OCI-LY7 (cell line): Measurements from ENCODE around the gene DLX1. TPM values are rescaled to one million over a fixed set of nuclear protein-coding genes. Genes with fewer than 3 reads are reported as not detected.

Source experiments
- BruUV-seq: library from RNA; stranded (reverse); fragments of 400-500 nt; replicated peaks from 2 replicates; lab custom pipeline; 2021; lab: Mats Ljungman, UMichigan
- CTCF ChIA-PET: fragments of 300-600 bp; sonication (Branson Sonifier 250); formaldehyde crosslinking; loops from one replicate; lab custom pipeline; 2022; ENCODE audit warnings: antibody characterized with exemption; ENCODE audit not compliant: unreplicated experiment; lab: Charles Lee
- POLR2A ChIA-PET: fragments of 300-600 bp; sonication (Branson Sonifier 250); formaldehyde crosslinking; loops from one replicate; lab custom pipeline; 2022; ENCODE audit warnings: antibody characterized with exemption; lab: Charles Lee
- DNase-seq: peaks from one replicate; pipeline ENCODE4 v3.0.0-alpha.2; 2015; ENCODE audit warnings: low spot score
- H2AFZ ChIP-seq: fragments of 200-600 bp; sonication (generic), shearing (Covaris generic); 2 replicates; pipeline ENCODE4 v1.6.1; 2014; ENCODE audit warnings: mild to moderate bottlenecking, antibody characterized with exemption, low read length, moderate library complexity
- H3K27ac ChIP-seq: fragments of 200-600 bp; sonication (generic); 2 replicates; pipeline ENCODE4 v1.5.1; 2014; ENCODE audit warnings: mixed run types, low read depth, mild to moderate bottlenecking, moderate library complexity, low read length, inconsistent platforms; ENCODE audit not compliant: poor library complexity, severe bottlenecking
- H3K36me3 ChIP-seq: fragments of 200-600 bp; sonication (generic); 2 replicates; pipeline ENCODE4 v1.6.1; 2014; ENCODE audit warnings: mild to moderate bottlenecking, antibody characterized with exemption, low read length, moderate library complexity, mixed read lengths; ENCODE audit not compliant: insufficient read depth
- H3K4me1 ChIP-seq: fragments of 200-600 bp; sonication (generic); 2 replicates; pipeline ENCODE4 v1.5.1; 2014; ENCODE audit warnings: mild to moderate bottlenecking, low read length; ENCODE audit not compliant: insufficient read depth, poor library complexity, severe bottlenecking
- H3K4me2 ChIP-seq: fragments of 200-600 bp; sonication (generic); 2 replicates; pipeline ENCODE4 v1.6.1; 2014; ENCODE audit warnings: mild to moderate bottlenecking, low read length
- H3K4me3 ChIP-seq: fragments of 200-600 bp; sonication (generic); 2 replicates; pipeline ENCODE4 v1.5.1; 2014; ENCODE audit warnings: mild to moderate bottlenecking, low read depth, low read length; ENCODE audit not compliant: poor library complexity, severe bottlenecking
- H3K79me2 ChIP-seq: fragments of 200-600 bp; sonication (generic); 2 replicates; pipeline ENCODE4 v1.6.1; 2016; ENCODE audit warnings: low read depth, mild to moderate bottlenecking, low read length, moderate library complexity, mixed read lengths; ENCODE audit not compliant: insufficient read depth
- H3K9me2 ChIP-seq: fragments of 200-600 bp; sonication (generic); 2 replicates; pipeline ENCODE4 v1.6.1; 2016; ENCODE audit warnings: mild to moderate bottlenecking, low read length, mixed read lengths; ENCODE audit not compliant: insufficient read depth
- H3K9me3 ChIP-seq: fragments of 200-600 bp; sonication (generic); 2 replicates; pipeline ENCODE4 v1.6.1; 2014; ENCODE audit warnings: mild to moderate bottlenecking, mixed run types, low read length, mixed read lengths
- H4K20me1 ChIP-seq: fragments of 200-600 bp; sonication (generic); 2 replicates; pipeline ENCODE4 v1.6.1; 2014; ENCODE audit warnings: mild to moderate bottlenecking, antibody characterized with exemption, low read length, moderate library complexity, mixed read lengths; ENCODE audit not compliant: insufficient read depth
- CTCF ChIP-seq: fragments of 200-600 bp; sonication (generic); conservative IDR thresholded peaks from 2 replicates; pipeline ENCODE4 v1.5.1; 2014; ENCODE audit warnings: mild to moderate bottlenecking, antibody characterized with exemption, low read length, moderate library complexity, mixed read lengths
- EZH2phosphoT487 ChIP-seq: fragments of 200-600 bp; sonication (generic); IDR thresholded peaks from 2 replicates; pipeline ENCODE4 v1.6.1; 2018; ENCODE audit warnings: low read depth, borderline replicate concordance, mild to moderate bottlenecking, mixed run types, antibody characterized with exemption, low read length, moderate library complexity, mixed read lengths
- intact Hi-C: fragments of 100-400 bp; cut with micrococcal nuclease; formaldehyde crosslinking; loops from one replicate; pipeline ENCODE4 v1.10.0; 2022; ENCODE audit not compliant: unreplicated experiment
- total RNA-seq, 2 experiments: library from RNA; depleted of rRNA in 1 of 2; stranded (reverse); fragments of >200 nt in 1 of 2; shearing (Covaris generic) in 1 of 2; gene quantifications; 2 replicates each; pipeline ENCODE4 v1.2.3, GENCODE V29; 2014 to 2022

The DLX1 gene
- total RNA-seq, 2 experiments from 2014 or later: not detected

- no TSS peak for BruUV-seq
- intact Hi-C loops: no loop called here
- no peaks in the 10 kb centered on the region for H3K36me3 ChIP-seq
- no peaks in the 10 kb centered on the region for H3K4me1 ChIP-seq
- no peak for DNase-seq
- H3K27ac ChIP-seq: no peak overlapping the region
- H3K4me2 ChIP-seq: no peak overlapping the region
- no peaks in the 10 kb centered on the region for H3K79me2 ChIP-seq
- no peaks in the 10 kb centered on the region for H3K9me2 ChIP-seq
- H2AFZ ChIP-seq: no peak overlapping the region
- CTCF ChIA-PET: no interaction called here
- H3K4me3 ChIP-seq: no peak overlapping the region
- POLR2A ChIA-PET: no interaction called here
- H3K9me3 ChIP-seq: no peaks in the 10 kb centered on the region
- no peaks in the 10 kb centered on the region for H4K20me1 ChIP-seq
- TF ChIP-seq CTCF (no peak), EZH2phosphoT487 (no peak)
Measured at GRCh38 chr2:172070936-172071335, 14.4 kb upstream of the DLX1 start.

- Histone ChIP-seq H3K4me3 (no peak overlapping the region), H3K27ac (no peak overlapping the region), H3K79me2 (no peaks in the 10 kb centered on the region), H3K9me2 (no peaks in the 10 kb centered on the region), H4K20me1 (no peaks in the 10 kb centered on the region), H3K36me3 (no peaks in the 10 kb centered on the region), H3K9me3 (no peaks in the 10 kb centered on the region), H3K4me1 (no peaks in the 10 kb centered on the region), H3K4me2 (no peak overlapping the region), H2AFZ (no peak overlapping the region)
- no peak for TF ChIP-seq EZH2phosphoT487
- ChIA-PET POLR2A (interaction anchor here (0.8 to 1.3 kb wide), 2 partner anchors 10 to 514 kb away, joined by 5 read pairs; no protein-coding TSS in a partner anchor), CTCF (no interaction called here)
- intact Hi-C loops: no loop called here
- no TSS peak for BruUV-seq
- no peak for DNase-seq
Measured at GRCh38 chr2:172072303-172072702, 13.0 kb upstream of the DLX1 start.

- no peak for DNase-seq
- Histone ChIP-seq H3K4me3 (no peak overlapping the region), H3K4me1 (no peaks in the 10 kb centered on the region), H3K4me2 (no peak overlapping the region), H3K9me3 (no peaks in the 10 kb centered on the region), H3K9me2 (no peaks in the 10 kb centered on the region), H4K20me1 (no peaks in the 10 kb centered on the region), H2AFZ (no peak overlapping the region), H3K36me3 (no peaks in the 10 kb centered on the region), H3K79me2 (no peaks in the 10 kb centered on the region), H3K27ac (no peak overlapping the region)
- no TSS peak for BruUV-seq
- intact Hi-C loops: no loop called here
- ChIA-PET POLR2A (interaction anchor here (0.6 to 1.3 kb wide), 2 partner anchors 10 to 1147 kb away, joined by 5 to 6 read pairs; no protein-coding TSS in a partner anchor), CTCF (no interaction called here)
- TF ChIP-seq EZH2phosphoT487 (no peak), CTCF (no peak)
Measured at GRCh38 chr2:172072706-172073105, 12.6 kb upstream of the DLX1 start.
